Measurements from ENCODE around the gene OR8B8.
"Not testable (repeated sequence)": the region's sequence is repeated elsewhere in the genome, so short reads cannot be mapped to it uniquely, and the experiment has no call there.

The OR8B8 gene

GRCh38 chr11:124441081-124441480, 4.4 kb downstream of the OR8B8 start:
- DNase-seq: no peak

DNA sequence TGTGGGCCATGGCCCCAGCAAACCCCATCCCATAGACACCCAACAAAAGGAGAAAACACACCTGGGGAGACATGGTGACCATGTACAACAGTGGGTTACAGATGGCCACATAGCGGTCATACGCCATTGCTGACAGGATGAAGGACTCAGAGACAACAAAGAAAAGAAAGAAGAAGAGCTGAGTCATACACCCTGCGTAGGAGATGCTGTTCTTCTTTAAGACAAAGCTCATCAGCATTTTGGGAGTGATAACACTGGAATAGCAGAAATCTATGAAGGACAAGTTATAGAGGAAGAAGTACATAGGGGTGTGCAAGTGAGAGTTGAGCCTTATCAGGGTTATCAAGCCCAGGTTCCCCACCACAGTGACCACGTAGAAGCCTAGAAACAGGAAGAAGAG, 4.9 kb downstream of the OR8B8 start:
- DNase-seq: no peak

- no peak for DNase-seq
These were observed 10.8 kb downstream of the OR8B8 start for GRCh38 chr11:124434699-124435098.

DNA sequence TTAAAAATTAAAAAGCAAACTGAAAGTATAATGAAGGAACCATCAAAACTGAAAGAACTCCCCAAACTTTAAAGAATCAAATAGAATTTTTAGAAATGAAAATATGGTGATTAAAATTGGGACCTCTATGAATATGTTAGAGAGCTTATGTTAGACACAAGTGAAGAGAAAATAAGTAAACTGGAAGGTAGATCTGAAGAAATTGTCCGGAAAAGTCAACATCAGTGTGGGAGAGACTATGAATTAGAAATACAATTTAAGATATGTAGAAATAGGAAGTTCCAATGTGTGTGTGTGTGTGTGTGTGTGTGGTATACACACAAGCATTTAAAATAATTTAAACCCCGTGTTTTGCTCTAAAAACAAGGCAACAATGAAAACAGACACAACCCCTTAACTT, 15.9 kb downstream of the OR8B8 start:
- no peak for DNase-seq

- DNase-seq: no peak
These were observed 21.0 kb downstream of the OR8B8 start, which contains the start of gene OR8B4 for GRCh38 chr11:124424384-124424921. TSS of gene OR8B4 (minus strand) at chr11:124424871. CDS start at chr11:124424871, 0 bp downstream.

DNA sequence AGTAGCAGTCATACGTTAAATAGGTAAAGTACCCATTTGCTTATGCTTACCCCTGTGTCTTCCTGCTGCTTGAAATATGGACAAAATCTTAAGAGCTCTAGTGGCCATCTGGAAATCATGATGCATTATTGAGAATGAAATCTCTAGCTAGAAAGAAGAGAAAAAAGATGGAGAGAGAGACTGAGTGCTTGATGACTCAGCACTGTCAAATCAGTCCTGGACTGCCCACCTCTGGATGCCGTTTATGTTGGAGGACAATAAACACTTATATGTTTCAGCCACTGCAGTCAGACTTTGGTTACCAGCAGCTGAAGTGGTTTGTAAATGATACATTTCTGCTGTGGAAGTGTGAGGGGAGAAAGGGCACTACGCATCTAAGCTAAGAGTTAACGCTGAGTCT, 24.5 kb downstream of the OR8B8 start:
- DNase-seq: no peak

GRCh38 chr11:124415356-124415923, 30.1 kb downstream of the OR8B8 start:
- peak in 1 of 2 donors; percentile 22 for DNase-seq

GRCh38 chr11:124409906-124410305, 35.6 kb downstream of the OR8B8 start:
- no peak for DNase-seq

DNA sequence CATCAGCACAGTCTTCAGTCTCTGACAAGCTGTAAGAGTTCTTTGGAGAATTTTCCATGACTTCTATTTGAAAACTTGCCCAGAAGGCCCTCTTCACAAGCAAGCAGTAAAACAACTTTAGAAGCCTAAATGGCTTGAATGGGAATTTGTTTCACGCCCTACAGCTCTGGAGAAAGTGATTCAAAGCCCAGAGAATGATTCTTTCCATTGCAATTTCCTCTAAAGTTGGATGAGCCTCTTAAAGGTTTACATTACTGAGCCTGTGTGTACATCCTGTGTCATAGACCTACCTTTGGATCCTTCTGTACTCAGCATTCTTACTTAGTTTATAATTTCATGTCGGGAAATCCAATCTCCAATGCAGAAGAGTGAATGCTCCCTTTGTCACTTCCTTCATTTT, 39.9 kb downstream of the OR8B8 start:
- no peak for DNase-seq

GRCh38 chr11:124403186-124403585, 42.3 kb downstream of the OR8B8 start:
- not testable (repeated sequence) for DNase-seq

DNA sequence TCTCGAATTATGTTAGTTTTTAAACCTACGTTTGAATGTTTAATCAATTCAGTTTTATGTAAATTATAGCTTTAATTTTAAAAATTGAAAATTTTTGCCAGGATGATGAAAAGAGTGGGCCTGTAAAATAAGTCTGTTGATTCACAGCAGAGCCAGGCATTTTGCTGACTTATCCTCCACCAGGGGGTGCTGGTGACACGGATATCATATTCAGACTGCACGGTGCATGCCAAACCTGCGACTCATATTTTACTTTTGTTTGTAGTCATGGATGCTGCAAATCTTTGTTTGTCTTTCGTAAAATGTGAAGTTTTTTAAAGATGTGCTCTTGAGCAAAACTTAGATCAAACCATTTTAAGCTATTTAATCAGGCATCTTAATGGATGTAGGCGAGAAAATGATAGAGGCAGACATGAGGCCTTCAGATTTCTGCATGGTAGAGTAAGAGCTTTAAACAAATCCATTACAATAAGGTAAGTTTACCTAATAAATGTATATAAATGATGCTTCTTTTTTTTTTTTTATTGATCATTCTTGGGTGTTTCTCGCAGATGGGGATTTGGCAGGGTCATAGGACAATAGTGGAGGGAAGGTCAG, 43.1 kb downstream of the OR8B8 start:
- peak; percentile 26 to 47 for DNase-seq

DNA sequence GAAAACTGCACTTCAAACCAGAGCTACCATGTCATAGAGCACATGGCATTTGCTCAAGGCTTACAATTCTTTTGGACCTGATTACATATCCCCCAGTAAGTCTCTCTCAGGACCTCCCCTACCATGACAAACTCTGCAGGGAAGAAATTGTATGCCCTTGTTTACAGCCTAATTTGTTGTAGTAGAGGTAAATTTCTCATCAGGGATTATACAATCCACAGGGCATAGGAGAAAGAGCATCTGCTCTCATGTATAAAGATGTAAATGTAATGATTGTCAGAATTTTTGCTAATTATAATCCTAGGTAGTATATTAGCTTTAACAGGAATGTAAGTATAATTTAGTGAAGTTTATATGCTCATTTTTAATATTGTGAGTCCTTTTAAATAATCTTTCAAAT, 46.6 kb downstream of the OR8B8 start, which contains the start of gene OR8B3:
OR8B3 (minus strand) TSS at position 101 of the 400 bp plus-strand sequence. CDS start 1,673 bp downstream, outside the sequence.
- DNase-seq: no peak

DNA sequence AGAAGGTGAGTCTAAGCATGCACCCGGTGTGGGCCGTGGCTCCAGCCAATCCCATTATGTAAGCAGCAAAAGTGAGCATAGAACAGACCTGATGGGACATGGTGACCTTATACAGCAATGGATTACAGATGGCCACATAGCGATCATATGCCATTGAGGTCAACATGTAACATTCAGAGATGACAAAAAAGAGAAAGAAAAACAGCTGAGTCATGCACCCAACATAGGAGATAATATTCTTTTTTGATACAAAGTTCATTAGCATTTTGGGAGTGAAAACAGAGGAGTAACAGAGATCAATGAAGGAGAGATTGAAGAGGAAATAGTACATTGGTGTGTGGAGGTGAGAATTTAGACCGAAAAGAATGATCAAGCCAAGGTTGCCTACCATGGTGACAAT, 48.6 kb downstream of the OR8B8 start:
- DNase-seq: not testable (repeated sequence)

GRCh38 chr11:124394408-124394807, 51.1 kb downstream of the OR8B8 start:
- DNase-seq: no peak

Measured in CD4-positive, alpha-beta T cell treated with Interleukin-4 for 1 hour (primary cell).